ENCODE results near the gene CCDC102B.

GRCh38 chr18:69085951-69086350 is 288.1 kb downstream of the CCDC102B start:
- TF ChIP-seq POLR2AphosphoS5 (IDR thresholded peaks at IDR 0.05; ENCODE audit: low read depth, low read length) (no peak), SIN3A (IDR thresholded peaks at IDR 0.05; ENCODE audit: borderline replicate concordance, insufficient read depth, low read length) (no peak)

All from PFSK-1 (cell line).